IMR-90 (cell line): ENCODE measurements around the gene TOMM6. TPM values are rescaled to one million over a fixed set of nuclear protein-coding genes. Genes with fewer than 3 reads are reported as not detected.

Experiments
- ATAC-seq: fragments of 200-7000 bp; cut with Tn5 transposase; 2 replicates; pipeline ENCODE4 v1.9.1; 2020; ENCODE audit warnings: low read depth, mild to moderate bottlenecking, moderate library complexity
- BruUV-seq: library from RNA; stranded (reverse); fragments of 400-500 nt; replicated peaks from 2 replicates; lab custom pipeline; 2021; lab: Mats Ljungman, UMichigan
- CTCF ChIA-PET: fragments of 300-600 bp; formaldehyde crosslinking; extraction: SDS; loops from one replicate; lab custom pipeline; 2021; ENCODE audit warnings: antibody characterized with exemption; lab: Yijun Ruan, JAX
- POLR2A ChIA-PET: fragments of 300-600 bp; sonication (Branson Sonifier 250); formaldehyde crosslinking; loops from one replicate; lab custom pipeline; 2022; ENCODE audit warnings: antibody characterized with exemption; ENCODE audit not compliant: unreplicated experiment; lab: Charles Lee
- DNase-seq: peaks from one replicate; pipeline ENCODE4 v3.0.0; 2013
- H2AFZ ChIP-seq: replicated peaks from 2 replicates; pipeline ENCODE3; 2013; ENCODE audit warnings: low read length, mild to moderate bottlenecking; ENCODE audit not compliant: poor library complexity
- H2AK5ac ChIP-seq: 2 replicates; pipeline ENCODE4 v1.6.1; 2013; ENCODE audit warnings: low read depth, low read length, inconsistent platforms
- H2AK9ac ChIP-seq: replicated peaks from 2 replicates; pipeline ENCODE3; 2013; ENCODE audit warnings: mild to moderate bottlenecking, low read depth, low read length, moderate library complexity; ENCODE audit not compliant: poor library complexity
- H2BK120ac ChIP-seq: 2 replicates; pipeline ENCODE4 v1.6.1; 2013; ENCODE audit warnings: low read depth, low read length, inconsistent platforms
- H2BK15ac ChIP-seq: 3 replicates; pipeline ENCODE4 v1.6.1; 2013; ENCODE audit warnings: low read depth, low read length, inconsistent platforms
- H2BK20ac ChIP-seq: 2 replicates; pipeline ENCODE4 v1.6.1; 2013; ENCODE audit warnings: low read depth, mild to moderate bottlenecking, inconsistent platforms, low read length, moderate library complexity
- H2BK5ac ChIP-seq: 2 replicates; pipeline ENCODE4 v1.6.1; 2013; ENCODE audit warnings: mild to moderate bottlenecking, low read depth, low read length, inconsistent platforms; ENCODE audit not compliant: poor library complexity, severe bottlenecking
- H3K14ac ChIP-seq: replicated peaks from 2 replicates; pipeline ENCODE4 v1.6.1; 2013; ENCODE audit warnings: low read depth, low read length, inconsistent platforms
- H3K18ac ChIP-seq: 2 replicates; pipeline ENCODE4 v1.6.1; 2013; ENCODE audit warnings: low read depth, low read length, control low read depth
- H3K23ac ChIP-seq: 2 replicates; pipeline ENCODE4 v1.6.1; 2013; ENCODE audit warnings: low read depth, low read length, inconsistent platforms
- H3K27ac ChIP-seq: 2 replicates; pipeline ENCODE4 v1.5.1; 2013; ENCODE audit warnings: mild to moderate bottlenecking, control low read depth, low read length; ENCODE audit not compliant: insufficient read depth
- H3K27me3 ChIP-seq: 2 replicates; pipeline ENCODE4 v1.6.1; 2013; ENCODE audit warnings: low read length; ENCODE audit not compliant: control insufficient read depth, insufficient read depth
- H3K36me3 ChIP-seq: 2 replicates; pipeline ENCODE4 v1.6.1; 2013; ENCODE audit warnings: low read length, mixed read lengths; ENCODE audit not compliant: control insufficient read depth, insufficient read depth
- H3K4ac ChIP-seq: 2 replicates; pipeline ENCODE4 v1.6.1; 2013; ENCODE audit warnings: low read depth, low read length, inconsistent platforms
- H3K4me1 ChIP-seq: 2 replicates; pipeline ENCODE4 v1.6.1; 2013; ENCODE audit warnings: low read length, mixed read lengths; ENCODE audit not compliant: control insufficient read depth, insufficient read depth
- H3K4me2 ChIP-seq: 2 replicates; pipeline ENCODE4 v1.6.1; 2013; ENCODE audit warnings: low read depth, mild to moderate bottlenecking, control low read depth, low read length, moderate library complexity
- H3K4me3 ChIP-seq: 2 replicates; pipeline ENCODE4 v1.5.1; 2013; ENCODE audit warnings: low read depth, mild to moderate bottlenecking, control low read depth, low read length, moderate library complexity; ENCODE audit not compliant: insufficient read depth
- H3K56ac ChIP-seq: 2 replicates; pipeline ENCODE4 v1.6.1; 2013; ENCODE audit warnings: low read length, inconsistent platforms; ENCODE audit not compliant: insufficient read depth; ENCODE audit errors: extremely low read depth
- H3K79me1 ChIP-seq, 2 experiments: 2 replicates each; pipeline ENCODE4 v1.6.1; 2013; ENCODE audit warnings: low read length in 2 of 2, inconsistent platforms in 1 of 2, low read depth in 1 of 2
- H3K9ac ChIP-seq: 2 replicates; pipeline ENCODE4 v1.6.1; 2013; ENCODE audit warnings: low read depth, low read length, control low read depth
- H3K9me1 ChIP-seq: 2 replicates; pipeline ENCODE4 v1.6.1; 2013; ENCODE audit warnings: low read length, inconsistent platforms; ENCODE audit not compliant: insufficient read depth
- H3K9me3 ChIP-seq: 2 replicates; pipeline ENCODE4 v1.6.1; 2013; ENCODE audit warnings: low read length; ENCODE audit not compliant: control insufficient read depth, insufficient read depth
- H4K20me1 ChIP-seq: 2 replicates; pipeline ENCODE4 v1.6.1; 2013; ENCODE audit warnings: low read length, inconsistent platforms; ENCODE audit not compliant: insufficient read depth
- H4K5ac ChIP-seq: 2 replicates; pipeline ENCODE4 v1.6.1; 2013; ENCODE audit warnings: mild to moderate bottlenecking, low read depth, low read length, control low read depth
- H4K8ac ChIP-seq, 2 experiments: 2 replicates each; pipeline ENCODE4 v1.6.1; 2013; ENCODE audit warnings: low read depth in 2 of 2, low read length in 2 of 2, control low read depth in 1 of 2, inconsistent platforms in 1 of 2
- H4K91ac ChIP-seq: 2 replicates; pipeline ENCODE4 v1.6.1; 2013; ENCODE audit warnings: low read depth, low read length, inconsistent platforms; ENCODE audit not compliant: insufficient read depth
- BHLHE40 ChIP-seq: fragments of 150-350 bp; IDR thresholded peaks from 2 replicates; pipeline ENCODE4 v1.6.1; 2016; ENCODE audit warnings: mild to moderate bottlenecking, low read depth, low read length
- CEBPB ChIP-seq: IDR thresholded peaks from 2 replicates; pipeline ENCODE4 v1.6.1; 2012; ENCODE audit warnings: low read depth, low read length, improper control_type of control experiment
- CHD1 ChIP-seq: IDR thresholded peaks from 2 replicates; pipeline ENCODE4 v1.6.1; 2012; ENCODE audit warnings: low read depth, low read length, improper control_type of control experiment
- FOS ChIP-seq: fragments of 150-350 bp; IDR thresholded peaks from 2 replicates; pipeline ENCODE4 v1.6.1; 2016; ENCODE audit warnings: low read depth, low read length
- MAFK ChIP-seq: IDR thresholded peaks from 2 replicates; pipeline ENCODE4 v1.6.1; 2012; ENCODE audit warnings: low read depth, low read length, improper control_type of control experiment
- MAZ ChIP-seq: IDR thresholded peaks from 2 replicates; pipeline ENCODE4 v1.6.1; 2012; ENCODE audit warnings: low read depth, mild to moderate bottlenecking, low read length, improper control_type of control experiment, moderate library complexity, borderline replicate concordance
- MXI1 ChIP-seq: IDR thresholded peaks from 2 replicates; pipeline ENCODE4 v1.6.1; 2012; ENCODE audit warnings: low read depth, mild to moderate bottlenecking, low read length, moderate library complexity, borderline replicate concordance
- NFE2L2 ChIP-seq: fragments of 150-350 bp; IDR thresholded peaks from 2 replicates; pipeline ENCODE4 v1.6.1; 2016; ENCODE audit warnings: low read depth, mild to moderate bottlenecking, low read length
- POLR2A ChIP-seq: IDR thresholded peaks from 2 replicates; pipeline ENCODE4 v1.6.1; 2012; ENCODE audit warnings: mild to moderate bottlenecking, low read depth, low read length
- RAD21 ChIP-seq: IDR thresholded peaks from 2 replicates; pipeline ENCODE4 v1.6.1; 2012; ENCODE audit warnings: low read length, improper control_type of control experiment
- RCOR1 ChIP-seq: IDR thresholded peaks from 2 replicates; pipeline ENCODE4 v1.6.1; 2012; ENCODE audit warnings: mild to moderate bottlenecking, low read length, improper control_type of control experiment; ENCODE audit not compliant: insufficient replicate concordance
- RFX5 ChIP-seq: IDR thresholded peaks from 2 replicates; pipeline ENCODE4 v1.8.0; 2012; ENCODE audit warnings: low read depth, mild to moderate bottlenecking, low read length, moderate library complexity
- SMC3 ChIP-seq: fragments of 150-350 bp; IDR thresholded peaks from 2 replicates; pipeline ENCODE4 v1.6.1; 2016; ENCODE audit warnings: low read depth, mild to moderate bottlenecking, antibody characterized with exemption, low read length, moderate library complexity
- WGBS, 2 experiments: methylation state at CpG; one replicate each; pipeline versions ENCODE4 v1.1.5 to v1.1.7; 2013; ENCODE audit warnings: missing lambda C conversion rate in 2 of 2; ENCODE audit not compliant: insufficient read length in 1 of 2; ENCODE audit errors: extremely low coverage in 2 of 2; 5-methylcytosine and 5-hydroxymethylcytosine counted together
- dilution Hi-C: fragments of 300-500 bp; cut with HindIII; formaldehyde crosslinking; loops from one replicate; pipeline ENCODE4 v1.14.3; 2018; ENCODE audit warnings: low sequenced_read_pairs; ENCODE audit not compliant: unreplicated experiment
- in situ Hi-C: fragments of 300-500 bp; cut with MboI; formaldehyde crosslinking; loops from 3 replicates; pipeline ENCODE4 v1.14.3; 2019; ENCODE audit warnings: low sequenced_read_pairs, inconsistent platforms, mixed read lengths
- intact Hi-C: fragments of 100-400 bp; cut with micrococcal nuclease; formaldehyde crosslinking; loops from 2 replicates; pipeline ENCODE4 v1.10.0; 2022
- polyA plus RNA-seq, 3 experiments: library from polyadenylated mRNA; depleted of rRNA; stranded (reverse); fragments of >200 nt; gene quantifications; 2 replicates each; pipeline ENCODE4 v1.2.3, GENCODE V29; 2012; ENCODE audit warnings: low replicate concordance in 1 of 3
- total RNA-seq: library from RNA; depleted of rRNA; stranded (reverse); fragments of >200 nt; gene quantifications from 2 replicates; pipeline ENCODE4 v1.2.3, GENCODE V29; 2012
- TF ChIP-seq, protein P1 (sequence below): fragments of 150-350 bp; IDR thresholded peaks from 2 replicates; pipeline ENCODE4 v1.6.1; 2016; ENCODE audit warnings: low read depth, mild to moderate bottlenecking, low read length, moderate library complexity, borderline replicate concordance
- TF ChIP-seq, protein P2 (sequence below): conservative IDR thresholded peaks from 2 replicates; pipeline ENCODE4 v1.5.1; 2012; ENCODE audit warnings: mild to moderate bottlenecking, low read depth, low read length, improper control_type of control experiment
- TF ChIP-seq, protein P3 (sequence below): fragments of 150-350 bp; IDR thresholded peaks from 2 replicates; pipeline ENCODE4 v1.6.1; 2017; ENCODE audit warnings: mild to moderate bottlenecking, antibody characterized with exemption, low read length, low read depth

The TOMM6 gene
- total and polyA plus RNA-seq, 2 of the 4 experiments (the other 2 are of a cell fraction): 128 to 227 TPM

DNA sequence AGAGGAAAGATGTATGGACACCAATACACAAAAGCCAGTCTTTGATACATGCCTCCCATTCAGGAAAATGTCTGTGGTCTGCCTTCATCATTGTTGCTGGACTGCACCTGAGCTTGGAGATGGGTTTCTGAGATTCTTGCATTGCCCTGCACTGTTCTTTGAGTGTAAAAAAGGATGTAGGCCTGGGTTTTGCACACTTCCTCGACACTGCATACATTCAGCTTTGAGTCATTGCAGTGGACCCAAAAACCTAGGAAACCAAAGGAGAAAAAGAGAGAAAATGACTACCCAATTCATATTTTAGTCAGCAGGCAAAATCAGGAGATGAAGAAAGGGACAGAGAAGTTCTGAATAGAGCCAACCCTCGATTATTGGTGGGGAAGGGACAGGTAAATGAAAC is 9.0 kb downstream of the TOMM6 start:
- Histone ChIP-seq H2BK5ac (no peak overlapping the region), H3K18ac (no peak overlapping the region), H3K14ac (no peak overlapping the region), H2BK15ac (no peak overlapping the region), H3K79me1 (peaks cover 0 to 13% of the 10 kb centered on the region in 2 experiments; a peak in 2 of 4 replicates), H3K27me3 (no peaks in the 10 kb centered on the region), H3K4me3 (no peak overlapping the region), H4K5ac (no peak overlapping the region), H4K20me1 (no peaks in the 10 kb centered on the region), H2AFZ (no peak overlapping the region), H3K9me3 (no peaks in the 10 kb centered on the region), H3K36me3 (peaks cover 23% of the 10 kb centered on the region), H2AK5ac (no peak overlapping the region), H3K9ac (no peak overlapping the region), H3K23ac (no peak overlapping the region), H2BK20ac (no peak overlapping the region), H2BK120ac (no peak overlapping the region), H3K4me1 (no peaks in the 10 kb centered on the region; the same call in 1 of the 2 replicates), H3K4me2 (no peak overlapping the region), H3K4ac (no peak overlapping the region), H3K56ac (no peak overlapping the region), H2AK9ac (no peak overlapping the region), H4K8ac (no peak overlapping the region), H3K27ac (no peak overlapping the region), H3K9me1 (no peaks in the 10 kb centered on the region), H4K91ac (no peak overlapping the region)
- ChIA-PET POLR2A (no interaction called here), CTCF (no interaction called here)
- DNase-seq: no peak
- intact Hi-C loops: no loop called here
- in situ Hi-C loops: no loop called here
- TF ChIP-seq, protein P1, sequence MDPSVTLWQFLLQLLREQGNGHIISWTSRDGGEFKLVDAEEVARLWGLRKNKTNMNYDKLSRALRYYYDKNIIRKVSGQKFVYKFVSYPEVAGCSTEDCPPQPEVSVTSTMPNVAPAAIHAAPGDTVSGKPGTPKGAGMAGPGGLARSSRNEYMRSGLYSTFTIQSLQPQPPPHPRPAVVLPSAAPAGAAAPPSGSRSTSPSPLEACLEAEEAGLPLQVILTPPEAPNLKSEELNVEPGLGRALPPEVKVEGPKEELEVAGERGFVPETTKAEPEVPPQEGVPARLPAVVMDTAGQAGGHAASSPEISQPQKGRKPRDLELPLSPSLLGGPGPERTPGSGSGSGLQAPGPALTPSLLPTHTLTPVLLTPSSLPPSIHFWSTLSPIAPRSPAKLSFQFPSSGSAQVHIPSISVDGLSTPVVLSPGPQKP: no peak
- no peak for TF ChIP-seq NFE2L2
- TF ChIP-seq, protein P2, sequence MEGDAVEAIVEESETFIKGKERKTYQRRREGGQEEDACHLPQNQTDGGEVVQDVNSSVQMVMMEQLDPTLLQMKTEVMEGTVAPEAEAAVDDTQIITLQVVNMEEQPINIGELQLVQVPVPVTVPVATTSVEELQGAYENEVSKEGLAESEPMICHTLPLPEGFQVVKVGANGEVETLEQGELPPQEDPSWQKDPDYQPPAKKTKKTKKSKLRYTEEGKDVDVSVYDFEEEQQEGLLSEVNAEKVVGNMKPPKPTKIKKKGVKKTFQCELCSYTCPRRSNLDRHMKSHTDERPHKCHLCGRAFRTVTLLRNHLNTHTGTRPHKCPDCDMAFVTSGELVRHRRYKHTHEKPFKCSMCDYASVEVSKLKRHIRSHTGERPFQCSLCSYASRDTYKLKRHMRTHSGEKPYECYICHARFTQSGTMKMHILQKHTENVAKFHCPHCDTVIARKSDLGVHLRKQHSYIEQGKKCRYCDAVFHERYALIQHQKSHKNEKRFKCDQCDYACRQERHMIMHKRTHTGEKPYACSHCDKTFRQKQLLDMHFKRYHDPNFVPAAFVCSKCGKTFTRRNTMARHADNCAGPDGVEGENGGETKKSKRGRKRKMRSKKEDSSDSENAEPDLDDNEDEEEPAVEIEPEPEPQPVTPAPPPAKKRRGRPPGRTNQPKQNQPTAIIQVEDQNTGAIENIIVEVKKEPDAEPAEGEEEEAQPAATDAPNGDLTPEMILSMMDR: no peak
- no peak for TF ChIP-seq CEBPB
- TF ChIP-seq RFX5: no peak
- TF ChIP-seq BHLHE40: no peak
- TF ChIP-seq MAFK: no peak
- TF ChIP-seq RAD21: no peak
- no peak for TF ChIP-seq RCOR1
- TF ChIP-seq MXI1: no peak
- no peak for TF ChIP-seq SMC3
- TF ChIP-seq, protein P3, sequence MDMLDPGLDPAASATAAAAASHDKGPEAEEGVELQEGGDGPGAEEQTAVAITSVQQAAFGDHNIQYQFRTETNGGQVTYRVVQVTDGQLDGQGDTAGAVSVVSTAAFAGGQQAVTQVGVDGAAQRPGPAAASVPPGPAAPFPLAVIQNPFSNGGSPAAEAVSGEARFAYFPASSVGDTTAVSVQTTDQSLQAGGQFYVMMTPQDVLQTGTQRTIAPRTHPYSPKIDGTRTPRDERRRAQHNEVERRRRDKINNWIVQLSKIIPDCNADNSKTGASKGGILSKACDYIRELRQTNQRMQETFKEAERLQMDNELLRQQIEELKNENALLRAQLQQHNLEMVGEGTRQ: no peak
- no peak for TF ChIP-seq MAZ
- TF ChIP-seq POLR2A: no peak
- no peak for TF ChIP-seq FOS
- TF ChIP-seq CHD1: no peak
- no TSS peak for BruUV-seq
- no CpG with 5 or more reads among the region's 2 CpGs for WGBS, 2 experiments
- no peak for ATAC-seq
- dilution Hi-C loops: no loop called here
